Activated naive CD4-positive, alpha-beta T cell (primary cell): ENCODE measurements around the gene FAM53B.

Source experiments
- DNase-seq, 4 experiments: peaks; one replicate each; lab custom pipeline; 2025; lab: John Stamatoyannopoulos, UW

FAM53B gene

GRCh38 chr10:124609698-124610097 is 134.5 kb downstream of the FAM53B start:
- DNase-seq = no peak

GRCh38 chr10:124608093-124608721 is 136.0 kb downstream of the FAM53B start:
- no peak for DNase-seq

DNA sequence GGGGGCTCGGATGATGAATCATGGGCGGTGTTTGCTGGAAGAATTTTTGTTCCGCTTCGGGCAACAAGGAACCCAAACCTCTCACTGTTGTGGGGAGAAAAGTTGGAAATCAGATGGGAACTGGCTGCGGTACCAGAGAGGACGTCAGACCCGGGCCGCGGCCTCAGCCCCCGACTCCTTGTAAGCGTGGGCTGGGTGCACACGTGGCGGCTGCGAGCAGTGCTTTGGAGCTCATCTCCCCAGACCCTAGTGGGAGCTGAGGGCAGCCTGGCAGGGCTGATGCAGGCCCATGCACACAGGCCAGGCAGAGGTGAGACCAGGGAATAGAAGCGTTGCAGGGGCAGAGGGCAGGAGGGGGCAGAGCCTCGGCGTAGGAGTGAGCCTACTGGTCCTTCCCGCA is 136.5 kb downstream of the FAM53B start:
- DNase-seq = no peak

GRCh38 chr10:124606822-124607221 is 137.4 kb downstream of the FAM53B start:
- no peak for DNase-seq

DNA sequence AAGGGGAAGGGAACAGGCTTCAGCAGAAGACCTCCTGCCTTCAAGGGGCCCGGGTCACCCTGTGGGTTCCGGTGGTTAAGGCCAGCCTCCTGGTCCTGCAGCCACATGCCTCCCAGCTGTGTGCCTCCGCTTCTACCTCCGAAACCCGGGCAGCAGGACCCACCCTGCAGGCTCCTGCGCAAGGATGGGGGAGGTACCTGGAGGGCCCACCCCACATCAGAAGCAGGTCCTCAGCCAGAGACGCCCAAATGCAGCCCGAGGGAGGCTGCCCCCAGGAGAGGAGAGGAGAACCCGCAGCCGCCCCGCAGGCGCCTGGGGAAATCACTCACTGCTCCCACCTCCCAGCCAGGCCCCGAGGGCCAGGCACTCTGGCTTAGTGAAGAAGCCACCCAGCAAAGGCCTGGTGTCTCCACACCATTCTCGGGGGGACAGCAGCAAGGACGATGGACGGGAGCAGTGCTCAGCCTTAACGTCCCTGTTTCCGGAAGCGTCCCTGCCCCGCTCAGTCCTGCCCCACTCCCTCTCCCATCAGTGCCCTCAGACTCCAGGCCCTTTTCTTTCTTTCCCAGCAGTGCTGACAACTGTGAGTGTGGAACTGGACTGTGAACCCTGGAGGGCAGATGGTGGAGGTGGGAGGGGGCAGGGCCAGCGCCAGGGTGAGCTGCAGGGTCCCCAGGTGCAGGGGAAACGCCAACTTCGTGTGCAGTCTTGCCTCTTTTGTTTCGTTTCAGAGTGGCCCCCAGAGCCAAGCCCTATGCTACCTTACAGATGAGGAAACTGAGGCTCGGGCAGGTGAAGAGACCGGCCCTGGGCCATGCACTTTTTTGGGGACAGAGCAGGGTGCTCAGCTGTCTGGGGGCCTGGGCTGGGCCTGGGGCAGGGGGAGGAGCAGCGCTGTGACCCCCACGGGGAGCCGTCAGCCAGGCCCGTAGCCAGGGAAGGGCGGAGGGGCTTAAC is 138.0 kb downstream of the FAM53B start:
- DNase-seq = no peak

DNA sequence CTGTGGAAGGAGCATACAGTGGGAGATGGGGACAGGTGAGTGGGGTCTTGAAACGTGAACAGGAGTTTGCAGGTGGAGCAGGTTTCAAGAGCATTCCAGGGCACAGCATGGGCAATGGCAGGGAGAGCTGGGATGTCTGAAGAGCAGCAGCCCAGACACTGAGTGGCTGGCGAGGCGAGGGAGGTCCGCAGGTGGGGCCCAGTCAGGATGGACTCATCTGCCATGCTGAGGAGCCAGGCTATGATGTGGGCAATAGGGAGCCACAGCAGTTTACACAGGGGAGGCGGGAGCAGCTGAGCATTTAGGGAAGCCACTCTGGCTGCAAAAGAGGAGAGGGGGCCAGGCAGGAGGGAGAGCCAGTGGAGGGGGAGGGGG is 138.7 kb downstream of the FAM53B start:
- DNase-seq = no peak

DNA sequence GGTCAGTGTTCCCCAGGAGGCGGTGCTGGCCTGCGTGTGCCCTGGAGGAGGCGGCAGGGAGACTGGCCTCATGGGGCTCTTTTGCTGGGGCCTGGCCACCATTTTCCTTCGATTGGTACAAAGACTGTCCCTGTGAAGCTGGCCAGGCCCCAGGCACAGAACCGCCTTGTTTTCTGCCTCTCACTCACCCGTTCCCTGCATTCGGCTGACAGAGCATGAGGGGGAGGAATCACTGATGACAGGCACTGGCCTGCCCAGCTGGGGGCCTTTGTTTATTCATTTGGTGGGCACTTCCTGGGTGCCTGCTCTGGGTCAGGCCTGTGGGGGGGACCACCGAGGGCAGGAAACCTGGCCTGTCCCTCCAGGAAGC is 139.2 kb downstream of the FAM53B start:
- DNase-seq = no peak

GRCh38 chr10:124604214-124605000 is 139.8 kb downstream of the FAM53B start:
- DNase-seq = no peak

DNA sequence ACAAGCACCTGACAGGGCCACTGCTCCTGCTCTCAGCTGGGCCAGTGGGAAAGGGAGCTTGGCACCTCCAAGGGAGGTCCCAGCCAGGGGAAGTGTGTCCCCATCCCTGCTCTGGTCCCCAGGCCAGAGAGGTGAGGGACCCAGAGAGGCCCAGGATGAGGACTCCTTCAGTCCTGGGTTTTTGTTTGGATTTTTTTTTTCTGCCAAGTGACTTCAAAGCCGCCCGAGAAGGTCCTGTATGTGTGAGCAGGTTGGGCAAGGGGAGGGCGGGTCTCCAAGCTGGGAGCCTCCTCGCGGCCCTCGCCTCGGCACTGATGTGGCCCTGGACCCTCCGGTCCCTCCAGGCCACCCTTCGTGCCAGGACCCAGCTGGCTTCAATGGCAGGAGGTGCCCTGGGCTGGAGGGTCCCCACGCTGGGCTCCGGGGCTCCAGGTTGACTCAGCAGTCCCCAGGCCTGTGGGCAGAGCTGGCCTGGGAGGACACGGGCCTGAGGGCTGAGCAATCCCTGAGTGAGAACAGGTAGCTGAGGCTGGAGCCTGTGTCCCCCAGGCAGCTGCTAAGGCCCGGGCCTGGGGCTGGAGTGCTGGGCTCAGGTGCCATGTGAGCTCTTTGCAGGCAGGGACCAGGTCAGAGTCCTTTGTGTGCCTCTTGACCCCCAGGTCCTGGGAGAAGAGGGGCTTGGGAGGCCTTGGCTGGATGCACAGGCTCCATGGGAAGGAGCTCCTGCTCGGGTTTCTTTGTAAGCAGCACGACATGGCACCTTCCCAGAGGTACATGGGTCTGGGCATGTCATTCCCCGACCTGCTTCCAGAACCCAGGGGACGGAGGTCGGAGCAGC is 140.6 kb downstream of the FAM53B start:
- DNase-seq = no peak

GRCh38 chr10:124602646-124603365 is 141.4 kb downstream of the FAM53B start:
- DNase-seq = no peak

DNA sequence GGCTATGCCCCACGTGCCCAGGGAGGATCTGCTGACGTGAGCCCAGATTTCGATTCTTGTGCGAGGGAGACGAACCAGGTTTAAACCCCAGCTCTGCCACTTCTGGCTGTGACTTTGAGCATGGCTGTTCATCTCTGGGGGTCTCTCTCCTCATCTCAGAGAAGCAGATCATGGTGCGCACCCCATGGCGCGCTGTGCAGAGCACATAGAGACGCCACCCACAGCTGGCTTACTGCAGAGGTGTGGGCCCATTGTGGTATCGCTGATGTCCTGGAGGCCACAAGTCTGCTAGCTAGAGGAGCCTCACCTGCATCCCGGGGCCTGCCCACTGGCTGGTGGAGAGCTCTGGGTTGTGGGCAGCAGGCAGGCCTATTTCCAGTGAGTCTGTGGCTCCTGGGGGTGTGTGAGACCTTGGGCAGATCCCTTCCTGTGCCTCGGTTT is 142.0 kb downstream of the FAM53B start:
- DNase-seq = no peak

GRCh38 chr10:124601431-124602120 is 142.6 kb downstream of the FAM53B start:
- DNase-seq = no peak

DNA sequence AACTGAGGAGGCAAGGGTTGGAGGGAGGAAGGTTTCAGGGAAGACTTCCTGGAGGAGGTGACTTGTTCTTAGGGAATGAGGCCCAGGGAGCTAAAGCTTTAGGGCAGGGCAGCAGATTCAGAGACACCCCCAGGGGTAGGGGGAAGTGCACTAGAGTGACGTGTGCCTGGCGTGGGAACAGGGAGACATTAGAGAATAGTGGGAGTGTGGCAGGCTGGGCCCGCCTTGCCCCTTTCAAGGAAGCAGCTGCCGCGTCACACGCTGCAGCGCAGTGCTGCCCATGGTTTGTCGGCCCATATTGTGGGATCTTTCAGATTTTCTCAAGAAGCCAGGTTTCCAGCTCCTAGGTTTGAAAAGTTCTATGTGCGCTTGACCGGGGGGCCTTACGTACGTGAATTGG is 143.2 kb downstream of the FAM53B start:
- no peak for DNase-seq

GRCh38 chr10:124600051-124600880 is 143.9 kb downstream of the FAM53B start:
- no peak for DNase-seq

GRCh38 chr10:124599588-124600050 is 144.6 kb downstream of the FAM53B start:
- no peak for DNase-seq

DNA sequence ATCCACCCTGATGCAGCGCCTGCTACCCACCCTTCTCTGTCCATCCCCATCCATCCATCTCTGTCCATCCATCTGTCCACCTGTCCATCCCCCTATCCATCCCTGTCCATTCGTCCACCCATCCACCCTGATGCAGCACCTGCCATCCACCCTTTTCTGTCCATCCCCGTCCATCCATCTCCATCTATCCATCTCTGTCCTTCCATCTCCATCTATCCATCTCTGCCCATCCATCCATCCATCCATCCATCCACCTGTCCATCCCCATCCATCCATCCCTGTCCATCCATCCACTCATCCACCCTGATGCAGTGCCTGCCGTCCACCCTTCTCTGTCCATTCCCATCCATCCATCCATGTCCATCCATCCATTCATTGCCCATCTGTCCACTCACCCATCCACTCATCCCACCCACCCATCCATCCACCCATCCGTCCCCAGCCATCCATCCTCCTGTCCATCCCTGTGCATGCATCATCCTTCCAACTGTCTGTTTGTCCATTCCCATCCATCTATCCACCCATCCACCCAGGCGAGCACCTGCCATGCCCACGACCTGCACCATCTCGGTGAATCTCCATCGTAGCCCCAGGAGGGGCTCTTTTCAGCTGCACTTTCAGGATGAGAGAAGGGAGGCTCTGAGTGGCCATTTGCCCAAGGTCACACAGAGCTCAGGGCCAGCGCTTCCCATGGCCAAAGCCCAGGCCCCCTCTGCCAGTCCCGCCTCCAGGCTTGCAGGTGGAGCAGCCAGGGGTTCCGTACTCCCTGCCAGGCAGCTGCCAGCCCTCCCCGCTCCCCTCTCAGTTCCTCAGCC is 145.2 kb downstream of the FAM53B start:
- no peak for DNase-seq

- DNase-seq = no peak
Observed at GRCh38 chr10:124598196-124598595, 146.0 kb downstream of the FAM53B start.

DNA sequence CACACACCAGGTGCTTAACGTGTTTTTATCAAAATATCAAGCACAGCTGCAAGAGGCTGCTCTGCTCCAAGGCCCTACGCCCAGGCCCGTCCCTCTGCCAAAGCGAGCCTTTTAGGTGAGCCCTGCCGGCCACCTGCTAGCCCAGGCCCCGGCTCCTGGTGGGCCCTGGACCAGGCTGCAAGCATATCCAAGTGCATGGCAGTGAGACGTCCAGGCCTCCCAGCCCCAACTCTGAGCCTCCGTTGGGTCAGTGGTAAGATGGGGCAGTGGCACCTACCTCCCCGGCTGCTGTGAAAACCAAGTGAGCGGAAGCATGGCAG is 146.4 kb downstream of the FAM53B start:
- DNase-seq = no peak
